ENCODE data around the gene MAST2.

MAST2 gene

GRCh38 chr1:45995298-45995697 lies 191.9 kb downstream of the MAST2 start:
- no peak for DNase-seq

- no peak for DNase-seq
Observed at GRCh38 chr1:45998020-45998617, 194.7 kb downstream of the MAST2 start.

- no peak for DNase-seq
Observed at GRCh38 chr1:45999507-45999906, 196.1 kb downstream of the MAST2 start.

- no peak for DNase-seq
Observed at GRCh38 chr1:46001081-46001785, 197.8 kb downstream of the MAST2 start.

GRCh38 chr1:46002551-46003150 lies 199.2 kb downstream of the MAST2 start:
- DNase-seq: no peak

GRCh38 chr1:46003315-46003714 lies 199.9 kb downstream of the MAST2 start:
- no peak for DNase-seq

GRCh38 chr1:46004492-46004891 lies 201.1 kb downstream of the MAST2 start:
- DNase-seq: no peak

- DNase-seq: no peak
Observed at GRCh38 chr1:46005594-46005993, 202.2 kb downstream of the MAST2 start.

GRCh38 chr1:46008585-46008984 lies 205.2 kb downstream of the MAST2 start:
- no peak for DNase-seq

- no peak for DNase-seq
Observed at GRCh38 chr1:46010611-46011010, 207.2 kb downstream of the MAST2 start.

- DNase-seq: no peak
Observed at GRCh38 chr1:46011121-46011695, 207.8 kb downstream of the MAST2 start.

GRCh38 chr1:46012236-46012635 lies 208.8 kb downstream of the MAST2 start:
- DNase-seq: no peak

GRCh38 chr1:46013581-46013980 lies 210.2 kb downstream of the MAST2 start:
- no peak for DNase-seq

- DNase-seq: no peak
Observed at GRCh38 chr1:46017876-46018503, 214.6 kb downstream of the MAST2 start.

- DNase-seq: no peak
Observed at GRCh38 chr1:46019348-46019747, 215.9 kb downstream of the MAST2 start.

- no peak for DNase-seq
Observed at GRCh38 chr1:46020010-46020409, 216.6 kb downstream of the MAST2 start.

- no peak for DNase-seq
Observed at GRCh38 chr1:46021046-46021996, 217.9 kb downstream of the MAST2 start.

GRCh38 chr1:46026531-46026930 lies 223.1 kb downstream of the MAST2 start:
- no peak for DNase-seq

GRCh38 chr1:46027788-46028573 lies 224.6 kb downstream of the MAST2 start:
- no peak for DNase-seq

GRCh38 chr1:46030074-46030870 lies 226.9 kb downstream of the MAST2 start:
- DNase-seq: no peak

All from stimulated activated CD4-positive, alpha-beta T cell treated with anti-CD3 and anti-CD28 coated beads, Interleukin-12 subunit alpha, Interleukin-12 subunit beta, amount 100 ng/mL, for 4 hours (primary cell).